Peyer's patch (tissue), 4 donors: ENCODE data around the gene CD44. TPM values are rescaled to one million over a fixed set of nuclear protein-coding genes. Genes with fewer than 3 reads are reported as not detected.
A peak's percentile ranks its signal among the peaks of the same experiment; 100 is the strongest.

ENCODE experiments used
- DNase-seq, 3 donors: peaks; one replicate each; pipeline ENCODE4 v3.0.0-alpha.2; 2017 to 2019
- H3K27ac ChIP-seq, 4 donors: fragments of 200-600 bp; sonication (generic); one replicate each; pipeline ENCODE4 v1.5.1; 2016 to 2019
- H3K27me3 ChIP-seq, 2 donors: fragments of 200-600 bp; sonication (generic); one replicate each; pipeline ENCODE4 v1.5.1; 2019
- H3K36me3 ChIP-seq, 3 donors: fragments of 200-600 bp; sonication (generic); one replicate each; pipeline ENCODE4 v1.5.1; 2016 to 2019
- H3K4me1 ChIP-seq, 4 donors: fragments of 200-600 bp; sonication (generic); one replicate each; pipeline ENCODE4 v1.5.1; 2016 to 2019
- H3K4me3 ChIP-seq, 4 donors: fragments of 200-600 bp; sonication (generic); 1 replicate in 3 of 4; 2 replicates in 1 of 4; pipeline ENCODE4 v1.5.1; 2016 to 2019; ENCODE audit warnings: mild to moderate bottlenecking in 1 of 4
- H3K9me3 ChIP-seq, 4 donors: fragments of 200-600 bp; sonication (generic); one replicate each; pipeline ENCODE4 v1.5.1; 2016 to 2019; ENCODE audit warnings: mild to moderate bottlenecking in 1 of 4
- POLR2A ChIP-seq, 2 donors: fragments of 450-650 bp; IDR thresholded peaks; one replicate each; pipeline ENCODE4 v1.5.1; 2017; ENCODE audit warnings: antibody characterized with exemption in 2 of 2, mild to moderate bottlenecking in 2 of 2, moderate library complexity in 2 of 2
- total RNA-seq, 4 donors: library from RNA; depleted of rRNA; stranded (reverse); fragments of >200 nt; gene quantifications; one replicate each; pipeline ENCODE4 v1.1.0, GENCODE V29; 2016
- TF ChIP-seq, protein P1 (sequence below), 6 experiments: fragments of 450-650 bp in 4 of 6; fragments of 200-600 bp in 2 of 6; sonication (generic) in 1 of 6; IDR thresholded peaks; one replicate each; pipeline ENCODE4 v1.5.1; 2017 to 2019; ENCODE audit warnings: antibody characterized with exemption in 6 of 6, mild to moderate bottlenecking in 3 of 6, moderate library complexity in 1 of 6

CD44 gene
- total RNA-seq, 4 donors from 2014 or later = 71.6 to 412 (median 130) TPM

DNA sequence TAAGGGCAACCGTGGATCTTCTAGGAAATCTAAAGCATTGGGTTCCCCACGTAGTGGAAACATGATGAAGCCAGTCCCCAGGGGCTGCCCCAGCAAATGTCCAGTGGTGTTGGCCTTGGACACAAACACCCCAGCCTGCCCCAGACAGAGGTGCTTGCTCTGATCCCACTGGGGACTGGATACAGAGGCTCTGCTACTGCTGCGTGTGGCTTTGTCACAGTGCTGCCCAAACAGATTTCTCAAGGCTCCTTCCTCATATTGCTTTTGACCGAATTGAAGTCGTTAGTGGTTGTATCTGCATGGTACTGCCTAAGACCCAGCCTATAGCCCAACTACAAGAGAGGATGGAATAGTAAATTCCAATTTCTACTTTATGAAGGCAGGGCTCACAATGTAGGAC is 40.1 kb upstream of the CD44 start:
- H3K9me3 ChIP-seq = no peaks in the 10 kb centered on the region
- H3K36me3 ChIP-seq = no peaks in the 10 kb centered on the region
- H3K4me3 ChIP-seq = no peak overlapping the region
- H3K27ac ChIP-seq = peak overlapping the region in 1 of 4 donors; percentile 75
- no peaks in the 10 kb centered on the region for H3K4me1 ChIP-seq
- DNase-seq = no peak
- no peaks in the 10 kb centered on the region for H3K27me3 ChIP-seq
- TF ChIP-seq POLR2A (IDR thresholded peaks at IDR 0.05) = no peak
- TF ChIP-seq, protein P1, sequence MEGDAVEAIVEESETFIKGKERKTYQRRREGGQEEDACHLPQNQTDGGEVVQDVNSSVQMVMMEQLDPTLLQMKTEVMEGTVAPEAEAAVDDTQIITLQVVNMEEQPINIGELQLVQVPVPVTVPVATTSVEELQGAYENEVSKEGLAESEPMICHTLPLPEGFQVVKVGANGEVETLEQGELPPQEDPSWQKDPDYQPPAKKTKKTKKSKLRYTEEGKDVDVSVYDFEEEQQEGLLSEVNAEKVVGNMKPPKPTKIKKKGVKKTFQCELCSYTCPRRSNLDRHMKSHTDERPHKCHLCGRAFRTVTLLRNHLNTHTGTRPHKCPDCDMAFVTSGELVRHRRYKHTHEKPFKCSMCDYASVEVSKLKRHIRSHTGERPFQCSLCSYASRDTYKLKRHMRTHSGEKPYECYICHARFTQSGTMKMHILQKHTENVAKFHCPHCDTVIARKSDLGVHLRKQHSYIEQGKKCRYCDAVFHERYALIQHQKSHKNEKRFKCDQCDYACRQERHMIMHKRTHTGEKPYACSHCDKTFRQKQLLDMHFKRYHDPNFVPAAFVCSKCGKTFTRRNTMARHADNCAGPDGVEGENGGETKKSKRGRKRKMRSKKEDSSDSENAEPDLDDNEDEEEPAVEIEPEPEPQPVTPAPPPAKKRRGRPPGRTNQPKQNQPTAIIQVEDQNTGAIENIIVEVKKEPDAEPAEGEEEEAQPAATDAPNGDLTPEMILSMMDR (IDR thresholded peaks at IDR 0.05) = no peak

DNA sequence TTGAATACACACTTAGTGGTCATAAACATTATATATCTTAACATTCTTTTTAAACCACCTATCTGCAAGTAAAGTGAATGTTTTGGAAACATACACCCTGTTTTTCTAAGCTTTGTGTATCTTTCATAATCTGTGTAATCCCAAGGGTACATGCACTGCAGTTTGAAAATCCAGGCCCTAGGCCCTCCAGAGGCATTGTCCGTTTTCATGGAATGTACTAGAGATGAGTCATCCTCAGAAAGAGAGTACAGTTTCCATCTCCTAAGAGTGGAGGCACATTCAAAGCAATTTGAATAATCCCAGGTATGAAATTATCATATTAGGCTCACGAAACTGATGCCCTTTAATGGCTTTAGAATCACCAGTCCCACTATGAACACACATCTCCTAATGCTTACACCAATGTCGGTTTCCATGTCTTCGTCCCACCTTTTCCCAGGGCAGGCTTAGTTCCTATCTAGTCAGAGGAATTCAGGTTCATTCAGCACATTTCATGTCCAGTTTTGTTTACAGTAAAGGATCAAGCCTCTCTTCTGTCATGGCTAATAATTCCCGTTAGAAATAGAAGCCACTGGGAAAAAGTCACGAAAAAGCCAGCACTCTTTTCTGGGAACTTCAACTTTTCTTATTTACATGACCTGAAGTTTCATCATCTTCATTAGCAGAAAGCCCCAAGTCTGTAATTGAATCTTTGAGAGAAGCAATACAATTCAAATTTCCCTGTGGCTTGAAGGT is 39.5 kb upstream of the CD44 start:
- Histone ChIP-seq H3K36me3 (no peaks in the 10 kb centered on the region), H3K27ac (peak overlapping the region in 2 of 4 donors; percentile 43 to 75), H3K4me1 (no peaks in the 10 kb centered on the region), H3K4me3 (no peak overlapping the region), H3K9me3 (no peaks in the 10 kb centered on the region), H3K27me3 (no peaks in the 10 kb centered on the region)
- TF ChIP-seq, protein P1 (IDR thresholded peaks at IDR 0.05) = no peak
- TF ChIP-seq POLR2A (IDR thresholded peaks at IDR 0.05) = no peak
- DNase-seq = no peak

DNA sequence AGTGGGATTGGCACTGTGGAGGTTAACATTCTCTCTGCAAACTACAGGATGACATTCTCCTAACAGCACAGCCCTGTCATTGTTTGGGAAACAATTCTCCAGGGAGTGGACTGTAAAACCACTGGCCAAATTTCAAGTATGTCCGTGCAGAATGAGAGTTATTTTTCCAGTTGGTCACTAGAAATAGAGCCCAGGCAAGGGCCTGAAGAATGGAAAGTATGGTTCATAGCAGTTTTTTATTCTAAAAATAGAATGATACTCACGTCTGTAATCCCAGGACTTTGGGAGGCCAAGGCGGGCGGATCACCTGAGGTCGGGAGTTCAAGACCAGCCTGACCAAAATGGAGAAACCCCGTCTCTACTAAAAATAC is 39.0 kb upstream of the CD44 start:
- no peaks in the 10 kb centered on the region for H3K36me3 ChIP-seq
- H3K9me3 ChIP-seq = no peaks in the 10 kb centered on the region
- DNase-seq = no peak
- H3K27ac ChIP-seq = peak overlapping the region in 2 of 4 donors; percentile 43 to 75
- no peaks in the 10 kb centered on the region for H3K4me1 ChIP-seq
- TF ChIP-seq, protein P1 (IDR thresholded peaks at IDR 0.05) = no peak
- TF ChIP-seq POLR2A (IDR thresholded peaks at IDR 0.05) = no peak
- no peaks in the 10 kb centered on the region for H3K27me3 ChIP-seq
- H3K4me3 ChIP-seq = no peak overlapping the region

GRCh38 chr11:35101223-35101622 is 37.7 kb upstream of the CD44 start:
- no peaks in the 10 kb centered on the region for H3K9me3 ChIP-seq
- no peak for TF ChIP-seq POLR2A (IDR thresholded peaks at IDR 0.05)
- peaks cover 0 to 3% (median 1%) of the 10 kb centered on the region in 4 donors for H3K4me1 ChIP-seq
- no peak overlapping the region for H3K4me3 ChIP-seq
- no peaks in the 10 kb centered on the region for H3K36me3 ChIP-seq
- no peak for DNase-seq
- H3K27me3 ChIP-seq = no peaks in the 10 kb centered on the region
- H3K27ac ChIP-seq = peak overlapping the region in 1 of 4 donors; percentile 75

- Histone ChIP-seq H3K27ac (no peak overlapping the region), H3K4me1 (peaks cover 0 to 11% (median 4%) of the 10 kb centered on the region in 4 donors), H3K9me3 (no peaks in the 10 kb centered on the region), H3K27me3 (no peaks in the 10 kb centered on the region), H3K36me3 (no peaks in the 10 kb centered on the region), H3K4me3 (no peak overlapping the region)
- no peak for DNase-seq
- no peak for TF ChIP-seq POLR2A (IDR thresholded peaks at IDR 0.05)
- TF ChIP-seq, protein P1 (IDR thresholded peaks at IDR 0.05) = no peak
These were observed 36.7 kb upstream of the CD44 start for GRCh38 chr11:35102267-35102666.

DNA sequence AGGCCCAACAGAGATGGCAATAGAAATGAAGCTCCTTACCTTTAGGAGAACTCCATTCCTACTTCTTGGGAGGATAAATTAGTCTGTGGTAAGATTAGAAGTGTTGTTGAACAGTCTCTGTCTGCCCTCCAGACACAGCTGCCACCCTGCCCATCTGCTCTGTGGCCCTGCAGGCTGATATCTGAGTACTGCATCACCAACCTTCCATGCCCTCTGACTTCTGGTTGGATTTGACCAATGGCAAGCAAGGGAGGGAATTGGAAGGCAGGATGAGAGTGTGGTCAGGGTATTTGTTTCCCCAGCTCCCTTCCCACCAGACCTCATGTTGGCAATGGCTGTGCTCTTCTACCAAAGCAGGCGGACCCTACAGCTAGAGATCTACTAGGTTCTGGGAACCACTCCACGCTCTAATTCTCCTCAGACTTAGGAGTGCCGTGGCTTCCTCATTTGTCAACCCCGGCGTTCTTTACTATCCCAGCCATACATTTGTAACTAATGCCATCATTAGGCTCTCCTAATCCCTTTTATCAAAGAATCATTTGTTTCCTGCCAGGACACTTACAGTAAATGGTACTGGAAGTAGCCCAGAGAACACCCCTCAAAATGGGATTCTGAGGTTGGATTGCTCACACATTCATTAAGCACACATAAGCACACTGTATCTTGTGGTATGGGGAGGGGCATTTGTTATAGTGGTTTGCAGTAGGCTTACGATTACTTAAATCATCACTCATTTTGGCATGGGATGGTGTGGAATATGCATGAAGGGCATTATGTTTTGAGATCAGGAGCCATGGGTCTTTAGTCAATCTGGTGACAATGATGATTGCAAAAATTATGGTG is 35.4 kb upstream of the CD44 start:
- DNase-seq = no peak
- Histone ChIP-seq H3K9me3 (no peaks in the 10 kb centered on the region), H3K27me3 (no peaks in the 10 kb centered on the region), H3K4me3 (no peak overlapping the region), H3K36me3 (no peaks in the 10 kb centered on the region), H3K4me1 (peaks cover 0 to 11% (median 4%) of the 10 kb centered on the region in 4 donors), H3K27ac (no peak overlapping the region)
- TF ChIP-seq, protein P1 (IDR thresholded peaks at IDR 0.05) = no peak
- TF ChIP-seq POLR2A (IDR thresholded peaks at IDR 0.05) = no peak
